Middle frontal gyrus (tissue), 1 donor: ENCODE measurements around the gene SYT6.
A peak's percentile ranks its signal among the peaks of the same experiment; 100 is the strongest.

Experiments used
- DNase-seq: peaks from one replicate; pipeline ENCODE4 v3.0.0-alpha.2; 2015; ENCODE audit warnings: low spot score; ENCODE audit errors: extremely low spot score

SYT6 gene

GRCh38 chr1:114154963-114155322 is 1.3 kb upstream of the SYT6 start:
- DNase-seq: no peak

GRCh38 chr1:114154146-114154962 is 685 bp upstream of the SYT6 start:
- no peak for DNase-seq

- no peak for DNase-seq
Measured at GRCh38 chr1:114152508-114153260, 985 bp downstream of the SYT6 start.

GRCh38 chr1:114152089-114152507 is 1.6 kb downstream of the SYT6 start:
- DNase-seq: no peak

GRCh38 chr1:114150016-114150415 is 3.7 kb downstream of the SYT6 start:
- DNase-seq: no peak

- DNase-seq: no peak
Measured at GRCh38 chr1:114149211-114149610, 4.5 kb downstream of the SYT6 start.

- DNase-seq: no peak
Measured at GRCh38 chr1:114145504-114146151, 8.0 kb downstream of the SYT6 start.

- no peak for DNase-seq
Measured at GRCh38 chr1:114144016-114144415, 9.7 kb downstream of the SYT6 start.

- no peak for DNase-seq
Measured at GRCh38 chr1:114139540-114139939, 14.1 kb downstream of the SYT6 start.

- DNase-seq: no peak
Measured at GRCh38 chr1:114137497-114137896, 16.2 kb downstream of the SYT6 start.

GRCh38 chr1:114135786-114136185 is 17.9 kb downstream of the SYT6 start:
- no peak for DNase-seq

- no peak for DNase-seq
Measured at GRCh38 chr1:114134518-114134917, 19.2 kb downstream of the SYT6 start.

- no peak for DNase-seq
Measured at GRCh38 chr1:114133129-114133528, 20.5 kb downstream of the SYT6 start.

GRCh38 chr1:114131526-114132220 is 22.0 kb downstream of the SYT6 start:
- no peak for DNase-seq

- DNase-seq: no peak
Measured at GRCh38 chr1:114130846-114131525, 22.7 kb downstream of the SYT6 start.

GRCh38 chr1:114130213-114130612 is 23.5 kb downstream of the SYT6 start:
- no peak for DNase-seq

- no peak for DNase-seq
Measured at GRCh38 chr1:114128293-114128692, 25.4 kb downstream of the SYT6 start.

GRCh38 chr1:114126261-114127095 is 27.2 kb downstream of the SYT6 start:
- DNase-seq: peak; percentile 36

- DNase-seq: no peak
Measured at GRCh38 chr1:114124644-114125043, 29.0 kb downstream of the SYT6 start.

GRCh38 chr1:114122941-114123618 is 30.6 kb downstream of the SYT6 start:
- no peak for DNase-seq
